Bronchial epithelial cell (primary cell): ENCODE data around the gene PPP6R1. TPM values are rescaled to one million over a fixed set of nuclear protein-coding genes. Genes with fewer than 3 reads are reported as not detected.
A peak's percentile ranks its signal among the peaks of the same experiment; 100 is the strongest.

ENCODE experiments used
- DNase-seq: peaks from one replicate; pipeline ENCODE4 v3.0.0-alpha.2; 2010; ENCODE audit warnings: low read depth
- FAIRE-seq: peaks from 2 replicates; lab custom pipeline; 2011; peaks lifted over from hg19 to GRCh38; lab: Jason Lieb, UNC
- H3K27me3 ChIP-seq: 2 replicates; pipeline ENCODE4 v1.5.1; 2011; ENCODE audit warnings: low read length; ENCODE audit not compliant: control insufficient read depth, insufficient read depth
- H3K36me3 ChIP-seq: 2 replicates; pipeline ENCODE4 v1.5.1; 2011; ENCODE audit warnings: low read length; ENCODE audit not compliant: control insufficient read depth, insufficient read depth
- H3K4me3 ChIP-seq: 2 replicates; pipeline ENCODE4 v1.5.1; 2011; ENCODE audit warnings: mild to moderate bottlenecking, low read depth, low read length, control low read depth
- CTCF ChIP-seq: IDR thresholded peaks from 2 replicates; pipeline ENCODE4 v1.5.1; 2011; ENCODE audit warnings: mild to moderate bottlenecking, moderate library complexity, low read length, control low read depth, inconsistent platforms; ENCODE audit not compliant: insufficient read depth, severe bottlenecking
- total RNA-seq: library from RNA; depleted of rRNA; stranded (reverse); fragments of >200 nt; gene quantifications from 2 replicates; pipeline ENCODE4 v1.2.1, GENCODE V29; 2014

Gene PPP6R1
- total RNA-seq, 1 donor from 2014 or later, result 15.5 TPM

DNA sequence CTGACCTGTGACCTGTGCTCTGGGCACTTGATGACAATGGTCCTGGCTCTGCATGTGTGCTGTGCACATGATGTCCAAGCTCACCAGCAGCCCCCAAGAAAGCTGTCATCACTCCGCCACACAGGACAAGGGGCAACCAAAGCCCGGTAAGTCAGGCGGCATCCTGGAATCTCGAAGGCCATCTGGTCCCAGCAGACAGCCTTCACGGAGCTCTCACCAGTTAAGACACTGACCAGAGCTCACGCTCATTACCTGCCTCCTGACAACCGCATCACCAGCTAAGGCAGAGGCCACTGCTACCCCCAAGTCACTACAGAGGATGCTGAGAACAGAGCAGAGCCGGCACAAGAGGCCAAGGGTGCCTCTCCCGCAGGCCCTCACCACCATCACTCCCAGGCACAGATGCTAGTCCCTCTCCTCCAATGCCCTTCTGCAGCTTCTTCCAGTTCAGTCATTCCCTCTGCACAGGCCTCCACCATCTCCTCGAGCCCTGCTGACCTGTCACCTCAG lies 10.6 kb downstream of the PPP6R1 start:
- Histone ChIP-seq H3K4me3 (no peak overlapping the region), H3K27me3 (no peaks in the 10 kb centered on the region), H3K36me3 (peaks cover 27% of the 10 kb centered on the region)
- DNase-seq (no peak), FAIRE-seq (no peak)
- TF ChIP-seq CTCF, result no peak

DNA sequence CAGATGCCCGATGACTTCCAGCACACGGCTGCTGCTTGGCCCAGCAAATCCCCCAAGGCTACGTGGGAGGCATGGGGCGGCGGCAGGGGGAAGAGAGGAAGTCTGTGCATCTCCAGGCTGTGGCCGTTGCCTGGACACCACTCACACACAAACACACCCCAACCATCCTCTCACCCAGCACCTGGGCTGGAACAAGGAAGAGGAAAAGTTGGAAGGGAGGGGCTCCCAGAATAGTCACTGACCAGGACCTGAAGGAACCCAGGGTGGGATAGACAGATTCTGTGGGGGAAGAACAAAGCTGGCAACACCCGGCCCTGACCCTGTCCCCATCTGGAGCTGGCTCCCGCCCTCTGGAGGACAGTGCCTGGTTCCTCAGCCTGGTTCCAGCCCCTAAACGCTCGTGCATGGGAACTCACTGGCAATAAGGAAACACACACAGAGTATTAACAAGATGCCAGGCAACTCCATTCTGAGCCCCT lies 11.2 kb downstream of the PPP6R1 start:
- Histone ChIP-seq H3K36me3 (peaks cover 27% of the 10 kb centered on the region), H3K27me3 (no peaks in the 10 kb centered on the region), H3K4me3 (no peak overlapping the region)
- no peak for TF ChIP-seq CTCF
- DNase-seq, result peak; percentile 84
- no peak for FAIRE-seq

DNA sequence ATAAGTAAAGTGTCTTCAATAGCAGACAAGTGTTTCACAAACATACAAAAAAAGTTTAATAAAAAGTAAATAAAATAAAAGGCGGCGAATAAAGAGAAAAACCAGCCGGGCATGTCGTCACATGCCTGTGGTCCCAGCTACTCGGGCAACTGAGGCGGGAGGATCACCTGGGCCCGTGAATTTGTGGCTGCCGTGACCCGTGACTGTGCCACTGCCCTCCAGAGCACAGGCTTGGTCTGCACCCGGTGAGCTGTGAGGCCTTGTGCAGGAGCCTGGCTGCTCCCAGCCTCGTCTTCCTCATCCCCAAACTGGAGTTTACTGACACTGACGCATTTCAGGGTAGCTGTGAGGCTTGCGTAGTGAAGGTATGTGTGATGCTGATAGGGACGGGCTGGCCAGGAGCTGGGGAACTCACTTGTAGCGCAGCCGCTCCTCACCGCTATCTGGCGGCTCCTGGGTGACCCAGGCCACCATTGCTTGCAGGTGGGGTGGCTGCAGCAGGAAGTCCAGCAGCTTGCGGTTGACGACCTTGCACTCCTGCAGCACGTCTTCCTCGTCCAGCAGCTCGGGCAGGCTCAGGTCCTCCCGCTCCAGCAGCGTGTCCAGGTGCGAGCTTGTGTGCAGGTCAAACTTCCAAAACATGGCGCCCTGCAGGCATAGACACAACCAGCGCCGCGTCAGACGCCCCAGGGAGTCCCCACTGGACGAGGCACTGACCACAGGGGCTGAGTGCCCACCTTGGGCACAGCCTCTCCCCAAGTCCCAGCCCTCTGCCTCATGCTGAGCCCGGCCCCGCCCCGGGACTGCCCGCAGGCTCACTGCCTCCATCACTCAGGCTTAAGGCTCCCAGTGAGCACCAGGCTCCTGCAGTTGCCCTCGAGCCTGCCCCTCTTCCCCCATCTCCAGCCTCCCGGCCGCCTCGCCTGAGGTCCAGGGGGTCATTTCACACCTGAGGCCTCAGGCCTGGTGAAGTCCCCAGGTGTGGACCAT lies 12.1 kb downstream of the PPP6R1 start:
- peaks cover 33% of the 10 kb centered on the region for H3K36me3 ChIP-seq
- H3K4me3 ChIP-seq, result no peak overlapping the region
- DNase-seq, result no peak
- TF ChIP-seq CTCF, result no peak
- no peak for FAIRE-seq
- H3K27me3 ChIP-seq, result no peaks in the 10 kb centered on the region

DNA sequence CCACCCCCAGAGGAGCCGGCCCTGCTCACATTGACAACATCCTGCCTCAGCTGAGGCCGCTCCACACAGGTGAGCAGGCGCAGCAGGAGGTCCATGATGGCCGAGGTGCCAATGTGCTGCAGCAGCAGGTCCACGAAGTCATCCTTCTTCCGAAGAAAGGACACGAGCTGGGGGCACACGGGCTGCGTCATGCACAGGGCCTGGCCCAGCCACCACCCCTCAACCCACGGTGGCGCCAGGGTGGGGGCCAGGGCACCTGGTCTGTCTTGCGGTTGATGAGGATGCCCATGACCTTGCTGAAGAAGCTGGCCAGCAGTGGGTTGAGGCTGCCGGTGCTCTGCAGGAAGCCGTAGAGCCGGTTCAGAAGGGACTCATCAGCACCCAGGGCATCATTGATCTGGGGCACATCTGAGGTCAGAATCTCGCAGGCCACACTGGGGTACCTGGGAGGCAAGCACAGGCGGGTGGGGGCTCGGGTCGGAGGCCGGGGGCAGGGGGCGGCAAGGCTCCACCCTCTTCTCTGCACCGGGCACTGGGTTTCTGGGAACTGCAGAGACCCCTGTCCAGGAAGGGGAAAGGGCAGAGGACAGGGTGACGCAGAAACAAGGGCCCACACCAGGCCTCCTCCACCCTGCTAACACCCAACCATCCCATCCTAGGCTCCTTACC lies 13.4 kb downstream of the PPP6R1 start:
- H3K27me3 ChIP-seq, result no peaks in the 10 kb centered on the region
- FAIRE-seq (no peak), DNase-seq (no peak)
- peaks cover 44% of the 10 kb centered on the region for H3K36me3 ChIP-seq
- no peak overlapping the region for H3K4me3 ChIP-seq
- no peak for TF ChIP-seq CTCF

- FAIRE-seq, result no peak
- H3K27me3 ChIP-seq, result no peaks in the 10 kb centered on the region
- H3K4me3 ChIP-seq, result no peak overlapping the region
- H3K36me3 ChIP-seq, result peaks cover 53% of the 10 kb centered on the region
- no peak for DNase-seq
- TF ChIP-seq CTCF, result no peak
Measured at GRCh38 chr19:55244004-55244680, 14.7 kb downstream of the PPP6R1 start.
